ENCODE results near the gene KAZALD1. TPM values are rescaled to one million over a fixed set of nuclear protein-coding genes. Genes with fewer than 3 reads are reported as not detected.

KAZALD1 gene
- total RNA-seq, 6 experiments from 2014 or later: 0.22 to 1.1 (median 0.57) TPM

- no peak for TF ChIP-seq CTCF (IDR thresholded peaks at IDR 0.05)
- TF ChIP-seq POLR2A (IDR thresholded peaks at IDR 0.05): no peak
- intact Hi-C loops (cut with DNase I): no loop called here
- Histone ChIP-seq H3K36me3 (no peaks in the 10 kb centered on the region), H3K27me3 (peaks cover 0 to 22% of the 10 kb centered on the region in 2 donors), H3K4me3 (no peak overlapping the region), H3K27ac (no peak overlapping the region), H3K9me3 (no peaks in the 10 kb centered on the region), H3K4me1 (peaks cover 0 to 15% (median 2%) of the 10 kb centered on the region in 4 donors)
- no peak for ATAC-seq
- DNase-seq: no peak
- WGBS (ENCODE audit: insufficient coverage, low coverage, low lambda C conversion rate, missing lambda C conversion rate): 24% methylated on average over 6 of the region's 16 CpGs
These were observed 14.5 kb upstream of the KAZALD1 start for GRCh38 chr10:101047268-101047667.

GRCh38 chr10:101047961-101048892 is 13.6 kb upstream of the KAZALD1 start:
- WGBS (ENCODE audit: insufficient coverage, low coverage, low lambda C conversion rate, missing lambda C conversion rate): 13% methylated on average over 35 of the region's 62 CpGs
- ATAC-seq (no peak), DNase-seq (no peak)
- no peak overlapping the region for H3K27ac ChIP-seq
- intact Hi-C loops (cut with DNase I): no loop called here
- no peak for TF ChIP-seq CTCF (IDR thresholded peaks at IDR 0.05)
- no peak for TF ChIP-seq POLR2A (IDR thresholded peaks at IDR 0.05)
- H3K4me3 ChIP-seq: no peak overlapping the region
- peaks cover 0 to 22% of the 10 kb centered on the region in 2 donors for H3K27me3 ChIP-seq
- H3K9me3 ChIP-seq: no peaks in the 10 kb centered on the region
- H3K4me1 ChIP-seq: peaks cover 0 to 9% (median 0%) of the 10 kb centered on the region in 4 donors
- no peaks in the 10 kb centered on the region for H3K36me3 ChIP-seq

GRCh38 chr10:101050208-101051069 is 11.3 kb upstream of the KAZALD1 start:
- H3K27me3 ChIP-seq: peaks cover 0 to 22% of the 10 kb centered on the region in 2 donors
- TF ChIP-seq CTCF (IDR thresholded peaks at IDR 0.05): peak; percentile 69 to 82 (median 76)
- TF ChIP-seq POLR2A (IDR thresholded peaks at IDR 0.05): no peak
- ATAC-seq (peak; percentile 82 to 94 (median 90)), DNase-seq (peak; percentile 65 to 74 (median 66))
- H3K4me1 ChIP-seq: peaks cover 0 to 5% (median 0%) of the 10 kb centered on the region in 4 donors
- H3K27ac ChIP-seq: no peak overlapping the region
- 11% methylated on average over 10 of the region's 42 CpGs for WGBS (ENCODE audit: insufficient coverage, low coverage, low lambda C conversion rate, missing lambda C conversion rate)
- H3K36me3 ChIP-seq: no peaks in the 10 kb centered on the region
- intact Hi-C loops (cut with DNase I): no loop called here
- H3K9me3 ChIP-seq: no peaks in the 10 kb centered on the region
- H3K4me3 ChIP-seq: peak overlapping the region in 1 of 3 donors; percentile 19

GRCh38 chr10:101052285-101052684 is 9.5 kb upstream of the KAZALD1 start:
- Histone ChIP-seq H3K27me3 (peaks cover 0 to 22% of the 10 kb centered on the region in 2 donors), H3K9me3 (no peaks in the 10 kb centered on the region), H3K4me3 (no peak overlapping the region), H3K4me1 (peaks cover 0 to 5% (median 0%) of the 10 kb centered on the region in 4 donors), H3K27ac (no peak overlapping the region), H3K36me3 (no peaks in the 10 kb centered on the region)
- intact Hi-C loops (cut with DNase I): no loop called here
- no peak for DNase-seq
- WGBS (ENCODE audit: insufficient coverage, low coverage, low lambda C conversion rate, missing lambda C conversion rate): 100% methylated on average over 1 of the region's 3 CpGs
- no peak for TF ChIP-seq POLR2A (IDR thresholded peaks at IDR 0.05)
- TF ChIP-seq CTCF (IDR thresholded peaks at IDR 0.05): no peak
- ATAC-seq: no peak
